ENCODE data around the gene SEPTIN12. TPM values are rescaled to one million over a fixed set of nuclear protein-coding genes. Genes with fewer than 3 reads are reported as not detected.

SEPTIN12 gene
- total and polyA plus RNA-seq, 2 of the 8 experiments (the other 6 are each of a cell fraction or from before 2014, with no cell fraction given) = 0.24 TPM; not detected in 1

DNA sequence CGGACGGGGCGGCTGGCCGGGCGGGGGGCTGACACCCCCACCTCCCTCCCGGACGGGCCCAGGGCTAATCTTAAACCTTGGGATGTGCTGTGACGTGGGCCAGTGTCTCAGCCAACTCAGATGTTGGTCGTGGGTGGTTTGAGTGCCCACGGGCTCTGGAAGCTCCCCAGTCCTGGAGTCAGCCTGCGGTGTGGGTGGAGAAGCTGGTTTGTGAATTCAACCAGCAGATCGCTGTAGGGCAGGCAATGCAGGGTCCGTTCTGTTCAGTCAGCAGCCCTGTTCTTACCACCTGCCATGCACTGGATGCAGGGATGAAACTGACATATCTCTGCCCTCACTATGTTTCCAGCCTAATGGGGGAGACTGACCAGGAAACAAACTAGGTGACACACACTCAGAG, 13.1 kb downstream of the SEPTIN12 start:
- DNase-seq (ENCODE audit: low read depth in 1 of 2, low spot score in 2 of 2) = no peak
- Histone ChIP-seq H4K5ac (ENCODE audit: insufficient read length, low read depth, low read length) (no peak overlapping the region), H3K18ac (ENCODE audit: extremely low read depth, low read length) (no peak overlapping the region), H3K4me2 (ENCODE audit: insufficient read depth in 1 of 2, low read depth in 2 of 2, low read length in 2 of 2) (no peak overlapping the region), H3K9ac (replicated peaks in 1 of 4; ENCODE audit: extremely low read depth in 1 of 4, low read depth in 3 of 4, low read length in 3 of 4) (no peak overlapping the region), H3K27ac (ENCODE audit: low read depth, low read length) (no peak overlapping the region), H3K4ac (replicated peaks; ENCODE audit: insufficient read length, low read depth, low read length) (no peak overlapping the region), H3K56ac (replicated peaks; ENCODE audit: insufficient read length, low read depth, low read length) (no peak overlapping the region), H2BK15ac (ENCODE audit: low read length) (peak overlapping the region; percentile 46; the same call in 1 of the 2 replicates), H3K23ac (ENCODE audit: insufficient read length) (no peak overlapping the region), H4K91ac (replicated peaks; ENCODE audit: insufficient read length, low read length) (no peak overlapping the region), H2BK5ac (ENCODE audit: low read depth, low read length) (no peak overlapping the region), H3K79me2 (ENCODE audit: control insufficient read depth in 1 of 2, insufficient read depth in 2 of 2, low read length in 2 of 2) (no peaks in the 10 kb centered on the region), H3K79me1 (ENCODE audit: low read depth, low read length) (no peaks in the 10 kb centered on the region), H3K4me3 (ENCODE audit: extremely low read depth in 1 of 4, insufficient read depth in 2 of 4, low read depth in 3 of 4, low read length in 4 of 4) (no peak overlapping the region), H3K23me2 (ENCODE audit: low read depth, low read length) (0 out of 2 replicates have a peak, but pooled peaks cover 2% of the 10 kb centered on the region), H3K9me3 (ENCODE audit: insufficient read depth in 2 of 2, low read depth in 1 of 2, low read length in 1 of 2) (no peaks in the 10 kb centered on the region), H2BK20ac (ENCODE audit: low read length) (no peak overlapping the region), H2BK120ac (replicated peaks; ENCODE audit: low read depth, low read length) (no peak overlapping the region), H3K14ac (ENCODE audit: insufficient read length) (no peak overlapping the region), H2AFZ (ENCODE audit: low read length) (no peak overlapping the region), H4K20me1 (replicated peaks in 1 of 2; ENCODE audit: control insufficient read depth in 1 of 2, insufficient read depth in 2 of 2, low read length in 2 of 2) (no peaks in the 10 kb centered on the region), H4K8ac (ENCODE audit: extremely low read depth, insufficient read depth, low read length) (no peak overlapping the region), H3K4me1 (replicated peaks in 1 of 4; ENCODE audit: control insufficient read depth in 3 of 4, insufficient read depth in 4 of 4, low read length in 3 of 4) (no peaks in the 10 kb centered on the region), H2BK12ac (ENCODE audit: low read depth, low read length) (no peak overlapping the region), H2AK5ac (ENCODE audit: low read depth, low read length) (no peak overlapping the region), H3K36me3 (ENCODE audit: control insufficient read depth in 2 of 4, insufficient read depth in 4 of 4, low read length in 3 of 4) (no peaks in the 10 kb centered on the region), H3K27me3 (replicated peaks in 1 of 4; ENCODE audit: control insufficient read depth in 3 of 4, extremely low read depth in 1 of 4, insufficient read depth in 3 of 4, low read length in 3 of 4) (no peaks in the 10 kb centered on the region)
- POLR2A ChIA-PET (ENCODE audit: partially characterized antibody) = interaction anchor here (1.5 kb wide), 1 partner anchor 28 kb away, joined by 4 read pairs; the partner anchor contains the start of gene ROGDI
- CTCF ChIA-PET (ENCODE audit: partially characterized antibody) = no interaction called here
- WGBS, 2 experiments (ENCODE audit: extremely low coverage in 1 of 2, insufficient coverage in 1 of 2, insufficient read length in 1 of 2, insufficient replicate concordance in 2 of 2, low coverage in 1 of 2, low lambda C conversion rate in 2 of 2, missing lambda C conversion rate in 1 of 2) = 94% methylated on average over 6 of the region's 13 CpGs; no CpG with 5 or more reads in 1 of the 2 experiments
- no peak for FAIRE-seq
- TF ChIP-seq MAFK (IDR thresholded peaks at IDR 0.05; ENCODE audit: low read depth, low read length) (no peak), SIN3A (conservative IDR thresholded peaks at IDR 0.05 in 1 of 2, IDR thresholded peaks at IDR 0.05 in 1 of 2; ENCODE audit: low read depth in 1 of 2, low read length in 2 of 2) (no peak), SP2 (IDR thresholded peaks at IDR 0.05; ENCODE audit: low read length) (no peak), SP4 (IDR thresholded peaks at IDR 0.05; ENCODE audit: low read length) (no peak), SAP30 (IDR thresholded peaks at IDR 0.05; ENCODE audit: insufficient read depth, insufficient replicate concordance, low read length) (no peak), RAD21 (IDR thresholded peaks at IDR 0.05 in 1 of 2, conservative IDR thresholded peaks at IDR 0.05 in 1 of 2; ENCODE audit: low read depth in 2 of 2, low read length in 2 of 2) (no peak), FOSL1 (IDR thresholded peaks at IDR 0.05; ENCODE audit: insufficient read depth, low read depth, low read length) (no peak), CTBP2 (IDR thresholded peaks at IDR 0.05; ENCODE audit: borderline replicate concordance, insufficient read depth, insufficient read length, low read length) (no peak)
- TF ChIP-seq, protein P1, sequence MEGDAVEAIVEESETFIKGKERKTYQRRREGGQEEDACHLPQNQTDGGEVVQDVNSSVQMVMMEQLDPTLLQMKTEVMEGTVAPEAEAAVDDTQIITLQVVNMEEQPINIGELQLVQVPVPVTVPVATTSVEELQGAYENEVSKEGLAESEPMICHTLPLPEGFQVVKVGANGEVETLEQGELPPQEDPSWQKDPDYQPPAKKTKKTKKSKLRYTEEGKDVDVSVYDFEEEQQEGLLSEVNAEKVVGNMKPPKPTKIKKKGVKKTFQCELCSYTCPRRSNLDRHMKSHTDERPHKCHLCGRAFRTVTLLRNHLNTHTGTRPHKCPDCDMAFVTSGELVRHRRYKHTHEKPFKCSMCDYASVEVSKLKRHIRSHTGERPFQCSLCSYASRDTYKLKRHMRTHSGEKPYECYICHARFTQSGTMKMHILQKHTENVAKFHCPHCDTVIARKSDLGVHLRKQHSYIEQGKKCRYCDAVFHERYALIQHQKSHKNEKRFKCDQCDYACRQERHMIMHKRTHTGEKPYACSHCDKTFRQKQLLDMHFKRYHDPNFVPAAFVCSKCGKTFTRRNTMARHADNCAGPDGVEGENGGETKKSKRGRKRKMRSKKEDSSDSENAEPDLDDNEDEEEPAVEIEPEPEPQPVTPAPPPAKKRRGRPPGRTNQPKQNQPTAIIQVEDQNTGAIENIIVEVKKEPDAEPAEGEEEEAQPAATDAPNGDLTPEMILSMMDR (IDR thresholded peaks at IDR 0.05; ENCODE audit: control extremely low read depth in 1 of 3, insufficient read depth in 1 of 3, low read depth in 1 of 3, low read length in 3 of 3) = no peak
- TF ChIP-seq, protein P2, sequence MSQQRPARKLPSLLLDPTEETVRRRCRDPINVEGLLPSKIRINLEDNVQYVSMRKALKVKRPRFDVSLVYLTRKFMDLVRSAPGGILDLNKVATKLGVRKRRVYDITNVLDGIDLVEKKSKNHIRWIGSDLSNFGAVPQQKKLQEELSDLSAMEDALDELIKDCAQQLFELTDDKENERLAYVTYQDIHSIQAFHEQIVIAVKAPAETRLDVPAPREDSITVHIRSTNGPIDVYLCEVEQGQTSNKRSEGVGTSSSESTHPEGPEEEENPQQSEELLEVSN (IDR thresholded peaks at IDR 0.05) = no peak

All from H1 (cell line).